Measurements from ENCODE around the gene VWA8. TPM values are rescaled to one million over a fixed set of nuclear protein-coding genes. Genes with fewer than 3 reads are reported as not detected.

VWA8 gene
- polyA plus RNA-seq, 3 donors = 2.0 to 4.4 (median 3.4) TPM

DNA sequence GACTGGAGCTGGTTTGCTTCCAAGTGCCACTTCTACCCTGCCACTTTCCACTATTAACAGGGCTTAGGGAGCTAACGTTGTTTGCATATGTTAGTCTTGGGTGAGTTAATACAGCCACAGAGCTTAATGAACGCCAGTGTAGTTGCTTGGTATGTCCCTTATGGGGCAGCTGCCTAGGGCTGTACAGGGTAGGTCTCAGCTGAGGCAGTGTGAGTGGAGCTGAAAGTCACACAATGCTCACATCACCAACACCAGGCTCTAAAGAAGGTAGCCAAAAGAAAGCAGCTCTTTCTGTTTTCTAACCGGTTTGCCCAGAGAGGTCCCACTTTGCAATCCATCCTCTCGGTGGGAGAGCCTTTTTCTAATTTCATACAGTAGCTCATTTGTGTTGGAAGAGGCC is 317.4 kb downstream of the VWA8 start:
- intact Hi-C loops (cut with micrococcal nuclease) = loop anchor here in 1 of 2 donors (5.0 kb wide), 1 partner anchor 56 kb away; no protein-coding TSS in a partner anchor
- H3K9ac ChIP-seq (ENCODE audit: insufficient read depth, low read length, poor library complexity, severe bottlenecking) = no peak overlapping the region
- WGBS (ENCODE audit: insufficient coverage) = 100% methylated on average over 1 of the region's 4 CpGs
- peak overlapping the region in 1 of 7 donors; percentile 63 for H3K27ac Mint-ChIP-seq
- peaks cover 3 to 5% of the 10 kb centered on the region in 2 donors for H3K36me3 Mint-ChIP-seq
- H3K4me3 Mint-ChIP-seq = no peak overlapping the region
- H4K20me1 ChIP-seq (ENCODE audit: insufficient read depth, low read length) = no peaks in the 10 kb centered on the region
- H3K9me3 Mint-ChIP-seq = no peaks in the 10 kb centered on the region
- H2AFZ ChIP-seq (ENCODE audit: insufficient read depth, low read depth, low read length, poor library complexity, severe bottlenecking) = no peak overlapping the region
- no peak for DNase-seq
- H3K9me3 ChIP-seq (replicated peaks in 1 of 2; ENCODE audit: control insufficient read depth in 1 of 2, insufficient read depth in 1 of 2, low read length in 2 of 2) = no peaks in the 10 kb centered on the region
- H3K4me1 Mint-ChIP-seq = peaks cover 17% of the 10 kb centered on the region
- no peaks in the 10 kb centered on the region for H3K36me3 ChIP-seq (replicated peaks in 1 of 2; ENCODE audit: control insufficient read depth in 1 of 2, insufficient read depth in 2 of 2, low read length in 2 of 2)
- no peaks in the 10 kb centered on the region for H3K79me2 ChIP-seq (ENCODE audit: insufficient read depth, low read length)
- H3K4me1 ChIP-seq (ENCODE audit: control insufficient read depth in 1 of 2, insufficient read depth in 2 of 2, low read length in 2 of 2) = peaks cover 9 to 16% of the 10 kb centered on the region in 2 donors
- peaks cover 0 to 4% (median 0%) of the 10 kb centered on the region in 3 donors for H3K27me3 Mint-ChIP-seq (ENCODE audit: low read depth in 3 of 3)
- no peak overlapping the region for H3K4me3 ChIP-seq (replicated peaks in 1 of 3; ENCODE audit: low read depth in 2 of 3, low read length in 3 of 3)
- TF ChIP-seq, protein P1, sequence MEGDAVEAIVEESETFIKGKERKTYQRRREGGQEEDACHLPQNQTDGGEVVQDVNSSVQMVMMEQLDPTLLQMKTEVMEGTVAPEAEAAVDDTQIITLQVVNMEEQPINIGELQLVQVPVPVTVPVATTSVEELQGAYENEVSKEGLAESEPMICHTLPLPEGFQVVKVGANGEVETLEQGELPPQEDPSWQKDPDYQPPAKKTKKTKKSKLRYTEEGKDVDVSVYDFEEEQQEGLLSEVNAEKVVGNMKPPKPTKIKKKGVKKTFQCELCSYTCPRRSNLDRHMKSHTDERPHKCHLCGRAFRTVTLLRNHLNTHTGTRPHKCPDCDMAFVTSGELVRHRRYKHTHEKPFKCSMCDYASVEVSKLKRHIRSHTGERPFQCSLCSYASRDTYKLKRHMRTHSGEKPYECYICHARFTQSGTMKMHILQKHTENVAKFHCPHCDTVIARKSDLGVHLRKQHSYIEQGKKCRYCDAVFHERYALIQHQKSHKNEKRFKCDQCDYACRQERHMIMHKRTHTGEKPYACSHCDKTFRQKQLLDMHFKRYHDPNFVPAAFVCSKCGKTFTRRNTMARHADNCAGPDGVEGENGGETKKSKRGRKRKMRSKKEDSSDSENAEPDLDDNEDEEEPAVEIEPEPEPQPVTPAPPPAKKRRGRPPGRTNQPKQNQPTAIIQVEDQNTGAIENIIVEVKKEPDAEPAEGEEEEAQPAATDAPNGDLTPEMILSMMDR (IDR thresholded peaks at IDR 0.05) = no peak
- no peak overlapping the region for H3K27ac ChIP-seq (ENCODE audit: low read depth in 1 of 2, low read length in 2 of 2)
- no peak overlapping the region for H3K4me2 ChIP-seq (replicated peaks; ENCODE audit: extremely low read depth, low read length, poor library complexity, severe bottlenecking)
- H3K27me3 ChIP-seq (ENCODE audit: control insufficient read depth in 2 of 2, insufficient read depth in 2 of 2, low read length in 2 of 2) = no peaks in the 10 kb centered on the region

DNA sequence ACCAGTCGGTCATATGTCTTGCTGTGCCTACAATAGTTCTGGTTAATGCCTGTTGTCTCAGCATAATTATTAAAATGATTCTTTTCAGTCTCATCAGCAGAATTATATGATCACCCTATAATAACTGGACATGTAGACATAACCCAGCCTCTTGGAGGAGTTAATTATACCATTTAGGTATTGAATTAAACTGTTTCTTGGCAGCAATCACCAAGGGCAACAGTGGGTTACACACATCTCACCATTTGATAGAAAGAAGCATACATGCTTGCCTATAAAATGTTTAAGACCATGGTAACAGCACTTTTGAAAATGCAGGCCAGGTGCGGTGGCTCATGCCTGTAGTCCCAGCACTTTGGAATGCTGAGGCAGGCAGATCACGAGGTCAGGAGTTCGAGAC is 318.9 kb downstream of the VWA8 start:
- Mint-ChIP-seq H3K9me3 (no peaks in the 10 kb centered on the region), H3K36me3 (peaks cover 6 to 9% of the 10 kb centered on the region in 2 donors), H3K27me3 (ENCODE audit: low read depth in 3 of 3) (peaks cover 0 to 4% (median 0%) of the 10 kb centered on the region in 3 donors), H3K4me3 (no peak overlapping the region), H3K27ac (no peak overlapping the region), H3K4me1 (peaks cover 16% of the 10 kb centered on the region)
- Histone ChIP-seq H3K79me2 (ENCODE audit: insufficient read depth, low read length) (no peaks in the 10 kb centered on the region), H4K20me1 (ENCODE audit: insufficient read depth, low read length) (no peaks in the 10 kb centered on the region), H3K9me3 (replicated peaks in 1 of 2; ENCODE audit: control insufficient read depth in 1 of 2, insufficient read depth in 1 of 2, low read length in 2 of 2) (no peaks in the 10 kb centered on the region), H3K9ac (ENCODE audit: insufficient read depth, low read length, poor library complexity, severe bottlenecking) (no peak overlapping the region), H3K27ac (ENCODE audit: low read depth in 1 of 2, low read length in 2 of 2) (no peak overlapping the region), H3K4me1 (ENCODE audit: control insufficient read depth in 1 of 2, insufficient read depth in 2 of 2, low read length in 2 of 2) (peaks cover 9 to 16% of the 10 kb centered on the region in 2 donors), H2AFZ (ENCODE audit: insufficient read depth, low read depth, low read length, poor library complexity, severe bottlenecking) (no peak overlapping the region), H3K27me3 (ENCODE audit: control insufficient read depth in 2 of 2, insufficient read depth in 2 of 2, low read length in 2 of 2) (no peaks in the 10 kb centered on the region), H3K4me2 (replicated peaks; ENCODE audit: extremely low read depth, low read length, poor library complexity, severe bottlenecking) (no peak overlapping the region), H3K36me3 (replicated peaks in 1 of 2; ENCODE audit: control insufficient read depth in 1 of 2, insufficient read depth in 2 of 2, low read length in 2 of 2) (no peaks in the 10 kb centered on the region), H3K4me3 (replicated peaks in 1 of 3; ENCODE audit: low read depth in 2 of 3, low read length in 3 of 3) (no peak overlapping the region)
- WGBS (ENCODE audit: insufficient coverage) = 95% methylated on average over 3 of the region's 4 CpGs
- TF ChIP-seq, protein P1 (IDR thresholded peaks at IDR 0.05) = no peak
- intact Hi-C loops (cut with micrococcal nuclease) = loop anchor here in 1 of 2 donors (5.0 kb wide), 1 partner anchor 55 kb away; no protein-coding TSS in a partner anchor
- DNase-seq = no peak
